SK-N-SH treated with all-trans-retinoic acid at 6 μM for 48 hours (cell line): ENCODE measurements around the gene EBF4.

Experiments used
- PPARA ChIP-seq: fragments of 250-450 bp; sonication (Bioruptor Pico); IDR thresholded peaks from 2 replicates; pipeline ENCODE4 v1.5.0; 2020; ENCODE audit warnings: mild to moderate bottlenecking, borderline replicate concordance
- RARB ChIP-seq: fragments of 250-450 bp; sonication (Bioruptor Pico); IDR thresholded peaks from 2 replicates; pipeline ENCODE4 v1.8.0; 2021; ENCODE audit warnings: mild to moderate bottlenecking, moderate library complexity
- TCF4 ChIP-seq: fragments of 250-450 bp; sonication (Bioruptor Pico); IDR thresholded peaks from 2 replicates; pipeline ENCODE4 v1.8.0; 2021; ENCODE audit warnings: mild to moderate bottlenecking, moderate library complexity, borderline replicate concordance
- ZNF8 ChIP-seq: fragments of 450-650 bp; formaldehyde crosslinking; IDR thresholded peaks from 2 replicates; pipeline ENCODE4 v1.5.0; 2020; ENCODE audit warnings: mild to moderate bottlenecking, moderate library complexity
- TF ChIP-seq, protein P1 (sequence below): fragments of 250-450 bp; sonication (Bioruptor Pico); IDR thresholded peaks from 2 replicates; pipeline ENCODE4 v1.5.0; 2020; ENCODE audit warnings: mild to moderate bottlenecking, moderate library complexity
- TF ChIP-seq, protein P2 (sequence below): fragments of 250-450 bp; sonication (Bioruptor Pico); IDR thresholded peaks from 2 replicates; pipeline ENCODE4 v1.5.1; 2020; ENCODE audit warnings: low read depth, mild to moderate bottlenecking, moderate library complexity

DNA sequence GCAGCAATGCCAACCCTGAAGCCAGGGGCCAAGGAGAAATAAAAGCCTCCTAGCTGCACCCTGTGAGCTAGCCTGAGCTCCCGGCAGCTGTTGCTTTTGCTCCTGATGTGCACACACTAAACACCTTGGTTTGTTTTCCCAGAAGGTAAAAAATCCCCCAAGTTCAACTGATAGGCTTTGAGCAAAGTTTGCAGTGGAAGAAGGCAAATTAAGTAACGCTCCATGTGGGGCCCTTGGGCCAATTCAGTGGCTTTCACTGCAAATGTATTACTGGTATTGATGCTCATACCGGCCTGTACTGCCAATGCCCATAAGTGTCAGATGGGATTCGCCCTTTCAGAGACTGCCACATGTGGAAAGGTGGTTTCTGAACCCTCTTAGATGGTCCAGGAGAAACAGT, 19.1 kb upstream of the EBF4 start:
- no peak for TF ChIP-seq RARB
- TF ChIP-seq, protein P1, sequence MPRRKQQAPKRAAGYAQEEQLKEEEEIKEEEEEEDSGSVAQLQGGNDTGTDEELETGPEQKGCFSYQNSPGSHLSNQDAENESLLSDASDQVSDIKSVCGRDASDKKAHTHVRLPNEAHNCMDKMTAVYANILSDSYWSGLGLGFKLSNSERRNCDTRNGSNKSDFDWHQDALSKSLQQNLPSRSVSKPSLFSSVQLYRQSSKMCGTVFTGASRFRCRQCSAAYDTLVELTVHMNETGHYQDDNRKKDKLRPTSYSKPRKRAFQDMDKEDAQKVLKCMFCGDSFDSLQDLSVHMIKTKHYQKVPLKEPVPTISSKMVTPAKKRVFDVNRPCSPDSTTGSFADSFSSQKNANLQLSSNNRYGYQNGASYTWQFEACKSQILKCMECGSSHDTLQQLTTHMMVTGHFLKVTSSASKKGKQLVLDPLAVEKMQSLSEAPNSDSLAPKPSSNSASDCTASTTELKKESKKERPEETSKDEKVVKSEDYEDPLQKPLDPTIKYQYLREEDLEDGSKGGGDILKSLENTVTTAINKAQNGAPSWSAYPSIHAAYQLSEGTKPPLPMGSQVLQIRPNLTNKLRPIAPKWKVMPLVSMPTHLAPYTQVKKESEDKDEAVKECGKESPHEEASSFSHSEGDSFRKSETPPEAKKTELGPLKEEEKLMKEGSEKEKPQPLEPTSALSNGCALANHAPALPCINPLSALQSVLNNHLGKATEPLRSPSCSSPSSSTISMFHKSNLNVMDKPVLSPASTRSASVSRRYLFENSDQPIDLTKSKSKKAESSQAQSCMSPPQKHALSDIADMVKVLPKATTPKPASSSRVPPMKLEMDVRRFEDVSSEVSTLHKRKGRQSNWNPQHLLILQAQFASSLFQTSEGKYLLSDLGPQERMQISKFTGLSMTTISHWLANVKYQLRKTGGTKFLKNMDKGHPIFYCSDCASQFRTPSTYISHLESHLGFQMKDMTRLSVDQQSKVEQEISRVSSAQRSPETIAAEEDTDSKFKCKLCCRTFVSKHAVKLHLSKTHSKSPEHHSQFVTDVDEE (CRISPR knock-in tag): no peak
- TF ChIP-seq TCF4 (CRISPR knock-in tag): no peak
- TF ChIP-seq, protein P2, sequence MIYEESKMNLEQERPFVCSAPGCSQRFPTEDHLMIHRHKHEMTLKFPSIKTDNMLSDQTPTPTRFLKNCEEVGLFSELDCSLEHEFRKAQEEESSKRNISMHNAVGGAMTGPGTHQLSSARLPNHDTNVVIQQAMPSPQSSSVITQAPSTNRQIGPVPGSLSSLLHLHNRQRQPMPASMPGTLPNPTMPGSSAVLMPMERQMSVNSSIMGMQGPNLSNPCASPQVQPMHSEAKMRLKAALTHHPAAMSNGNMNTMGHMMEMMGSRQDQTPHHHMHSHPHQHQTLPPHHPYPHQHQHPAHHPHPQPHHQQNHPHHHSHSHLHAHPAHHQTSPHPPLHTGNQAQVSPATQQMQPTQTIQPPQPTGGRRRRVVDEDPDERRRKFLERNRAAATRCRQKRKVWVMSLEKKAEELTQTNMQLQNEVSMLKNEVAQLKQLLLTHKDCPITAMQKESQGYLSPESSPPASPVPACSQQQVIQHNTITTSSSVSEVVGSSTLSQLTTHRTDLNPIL (CRISPR knock-in tag): no peak
- no peak for TF ChIP-seq PPARA
- no peak for TF ChIP-seq ZNF8 (CRISPR knock-in tag)
